HK-2 (cell line): ENCODE results near the gene CKS1B.

Experiments
- DNase-seq: peaks from one replicate; pipeline ENCODE4 v3.0.0-alpha.2; 2018; ENCODE audit not compliant: unreplicated experiment

Gene CKS1B

GRCh38 chr1:154945962-154946850, 28.3 kb upstream of the CKS1B start:
- DNase-seq, result no peak

DNA sequence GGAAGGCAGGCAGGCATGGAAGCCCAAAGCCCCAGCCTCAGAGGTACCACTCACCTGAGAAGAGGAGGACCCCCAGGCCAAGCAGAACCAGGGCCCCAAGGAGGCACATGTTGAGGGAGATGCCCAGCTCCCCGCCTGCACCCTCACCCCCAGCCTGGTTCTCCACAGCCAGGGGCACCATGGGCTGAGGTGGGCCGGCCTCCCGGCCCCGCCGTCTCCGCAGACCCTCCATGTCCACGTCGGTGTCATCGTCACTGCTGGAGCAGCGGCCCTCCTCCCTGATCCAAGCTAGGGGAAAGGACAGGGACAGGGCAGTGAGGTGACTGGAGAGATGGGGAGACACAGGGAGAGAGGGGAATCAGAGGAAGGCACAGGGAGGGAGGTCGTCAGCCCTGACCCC, 26.4 kb upstream of the CKS1B start:
- DNase-seq, result no peak

DNA sequence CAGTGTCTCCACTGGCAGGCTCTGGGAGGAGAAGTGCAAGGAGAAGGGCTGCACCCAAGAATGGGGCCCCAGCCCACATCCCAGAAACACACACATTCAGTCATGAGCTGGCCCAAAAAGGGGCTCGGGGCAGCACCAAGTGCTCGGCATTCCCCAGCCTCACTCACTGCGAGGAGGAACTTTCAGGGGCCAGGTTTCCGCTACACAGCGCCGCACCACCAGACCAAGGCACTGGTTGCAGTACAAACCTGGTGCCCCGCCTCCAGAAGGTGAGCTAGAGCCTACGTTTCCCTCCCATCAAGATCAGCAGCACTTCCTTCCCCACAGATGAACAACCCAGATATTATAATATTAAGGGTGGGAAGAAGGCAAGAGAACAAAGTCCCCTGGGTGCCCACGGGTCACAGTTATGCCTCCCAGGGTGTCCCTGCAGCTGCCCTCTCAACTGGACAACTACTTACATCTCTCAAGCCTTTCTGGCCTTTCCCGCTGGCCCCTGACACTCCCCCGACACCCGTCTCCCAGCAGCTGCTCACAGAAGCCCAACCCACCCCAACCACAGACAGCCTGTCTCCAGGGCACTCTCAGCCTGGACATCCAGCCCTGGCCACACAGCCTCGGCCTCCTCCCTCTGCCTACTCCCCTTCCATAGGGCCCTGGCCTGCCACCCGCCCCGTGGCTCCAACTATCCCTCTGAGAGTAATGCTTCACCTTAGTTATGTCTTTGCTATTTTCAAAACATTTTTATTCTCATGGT, 22.4 kb upstream of the CKS1B start:
- DNase-seq, result no peak

DNA sequence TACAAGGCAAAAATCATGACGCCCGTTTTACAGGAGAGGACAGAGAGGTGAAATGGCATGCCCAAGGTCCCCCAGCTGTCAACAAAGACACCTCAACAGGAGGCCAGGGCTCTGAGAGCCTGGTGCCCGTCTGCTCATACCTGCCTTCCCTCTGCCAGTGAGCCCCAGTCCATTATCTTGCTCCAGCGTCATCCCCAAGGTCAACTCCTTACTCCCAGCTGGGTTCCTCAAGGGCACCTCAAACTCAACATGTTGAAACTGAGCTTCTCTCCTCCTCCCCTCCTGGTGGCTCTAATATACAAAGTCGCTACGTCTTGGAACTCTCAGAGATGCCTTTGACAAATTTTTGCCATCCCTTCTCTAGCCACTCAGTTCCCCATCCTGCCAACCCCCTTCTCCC, 21.8 kb upstream of the CKS1B start:
- DNase-seq, result no peak

- no peak for DNase-seq
These were observed 20.9 kb upstream of the CKS1B start for GRCh38 chr1:154953611-154954038.

DNA sequence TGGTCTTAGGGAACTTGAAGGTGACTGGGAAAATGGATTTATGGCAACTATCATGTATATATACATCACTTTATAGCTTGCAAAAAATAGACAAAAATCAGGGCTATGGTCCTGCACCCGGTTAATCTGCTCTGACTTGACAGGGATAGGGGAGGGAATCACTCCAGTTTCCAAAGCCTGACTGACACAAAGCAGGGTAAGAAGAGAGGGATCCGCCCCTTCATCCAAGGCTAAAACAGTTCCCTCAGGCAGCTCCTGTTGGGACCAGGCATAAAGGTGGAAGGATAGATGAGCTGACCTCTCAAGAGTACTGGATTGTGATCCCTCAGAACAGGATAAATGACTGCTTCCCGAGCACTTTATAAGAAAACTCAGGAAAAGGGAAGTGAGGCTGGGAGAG, 19.9 kb upstream of the CKS1B start:
- no peak for DNase-seq

- DNase-seq, result no peak
These were observed 19.3 kb upstream of the CKS1B start for GRCh38 chr1:154955039-154955717.

DNA sequence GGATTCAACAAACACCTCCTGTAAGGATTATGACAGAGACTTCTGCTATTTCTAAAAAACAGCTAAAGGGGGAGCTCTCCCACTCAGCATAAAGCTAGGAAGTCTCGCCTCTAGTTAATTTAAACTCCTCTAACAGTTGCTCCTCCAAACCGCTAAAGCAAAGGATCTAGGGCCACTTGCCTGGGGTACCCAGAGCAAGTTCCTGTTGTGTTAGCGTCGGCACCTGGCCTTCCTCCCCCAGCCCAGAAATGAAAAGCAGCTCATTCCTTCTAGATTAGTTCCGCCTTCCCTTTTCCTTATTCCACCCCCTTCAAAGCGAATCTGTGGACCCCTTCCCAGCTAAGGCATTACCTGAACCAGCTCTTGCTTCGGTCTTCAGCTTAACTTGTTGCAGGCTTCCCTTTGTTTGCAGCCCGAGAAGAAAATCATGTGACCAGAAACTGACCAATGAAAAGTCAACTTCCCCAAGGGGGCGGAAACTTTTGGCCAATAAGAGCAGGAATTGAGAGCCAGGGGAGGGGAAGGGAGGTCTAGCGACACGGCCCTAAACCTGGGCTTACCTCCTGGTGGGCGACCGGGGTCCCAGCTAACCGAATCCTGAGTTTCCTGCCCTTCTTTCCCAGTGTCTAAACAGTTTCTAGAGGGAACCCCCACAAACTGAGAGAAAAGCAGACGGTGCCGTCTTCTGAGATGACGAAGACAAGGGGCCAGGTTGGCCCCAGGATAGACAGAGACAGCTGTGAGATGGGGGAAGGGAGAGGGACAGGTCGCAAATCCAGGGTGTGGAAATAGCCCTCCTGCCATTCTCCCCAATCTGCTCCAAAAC, 18.6 kb upstream of the CKS1B start, which contains the start of gene PBXIP1:
PBXIP1 (minus strand) TSS at position 382 of the 826 bp plus-strand sequence. CDS start 2,378 bp downstream, outside the sequence.
- DNase-seq, result peak; percentile 80

- no peak for DNase-seq
These were observed 17.9 kb upstream of the CKS1B start for GRCh38 chr1:154956544-154956941.

DNA sequence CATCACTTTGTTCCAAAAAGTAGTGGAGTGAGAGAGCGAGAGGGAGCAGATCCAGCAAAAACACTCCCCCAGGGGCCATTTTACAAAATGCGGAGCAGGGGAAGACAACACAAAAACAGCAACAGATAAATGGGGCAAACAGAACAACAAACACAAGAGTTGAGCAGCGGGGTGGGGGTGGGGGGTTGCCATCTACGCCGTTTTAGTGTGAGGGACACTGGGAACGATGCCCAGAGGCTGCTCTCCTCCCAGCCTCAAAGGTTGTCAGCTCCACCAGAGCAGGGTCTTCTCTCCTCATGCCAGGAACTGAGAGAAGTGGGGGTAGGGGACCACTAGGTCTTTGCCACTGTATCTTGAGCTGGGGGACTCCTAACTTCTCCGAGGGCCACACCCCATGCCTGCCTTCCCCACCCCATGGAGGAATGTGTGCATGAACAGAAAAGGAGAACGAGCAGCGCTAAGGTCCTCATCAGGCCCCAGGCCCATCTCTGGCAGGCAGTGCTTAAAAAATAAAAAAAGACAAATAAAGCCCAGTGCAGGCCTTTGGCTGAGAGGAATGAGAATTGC, 17.3 kb upstream of the CKS1B start:
- DNase-seq, result no peak

- no peak for DNase-seq
These were observed 16.4 kb upstream of the CKS1B start for GRCh38 chr1:154958036-154958435.

GRCh38 chr1:154958681-154959425, 15.6 kb upstream of the CKS1B start:
- DNase-seq, result no peak

GRCh38 chr1:154959426-154959780, 15.1 kb upstream of the CKS1B start:
- DNase-seq, result no peak

DNA sequence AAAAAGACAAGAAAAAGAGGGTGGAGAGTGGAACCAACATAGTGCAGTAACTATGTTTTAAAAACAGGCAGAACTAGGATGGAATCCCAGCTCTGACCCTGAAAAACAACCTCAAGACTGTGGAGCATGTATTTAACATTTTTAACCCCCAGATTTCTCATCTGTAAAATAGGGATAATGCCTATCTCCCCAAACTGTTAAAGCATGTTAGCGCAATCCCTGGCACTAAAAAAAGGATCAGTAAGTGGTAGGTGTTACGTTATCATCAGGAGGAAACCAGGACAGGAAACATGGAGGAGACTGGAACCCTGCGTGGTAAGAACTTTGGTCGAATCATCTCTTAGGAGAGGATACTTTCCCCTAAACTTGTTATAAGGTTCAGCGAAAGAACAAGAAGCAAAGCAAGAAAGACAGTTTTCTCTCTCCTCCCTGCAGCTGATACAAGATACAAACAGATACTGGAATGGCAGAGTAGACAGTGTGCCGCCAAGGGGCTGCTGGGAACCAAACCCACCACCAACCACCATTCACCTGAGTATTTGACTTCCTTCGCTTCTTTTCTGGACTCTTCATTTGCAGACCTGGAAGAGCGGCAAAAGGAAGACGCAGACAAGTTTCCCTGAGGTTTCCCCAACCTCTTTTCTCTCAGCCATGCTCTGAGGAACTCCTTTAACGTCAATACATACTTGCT, 13.9 kb upstream of the CKS1B start:
- no peak for DNase-seq

GRCh38 chr1:154961207-154962155, 13.0 kb upstream of the CKS1B start, which contains the start of gene PYGO2:
Gene PYGO2, minus strand, starts transcription at chr1:154961782. Its CDS starts 206 bp downstream, at chr1:154961576.
- peak; percentile 83 for DNase-seq

GRCh38 chr1:154962156-154962749, 12.2 kb upstream of the CKS1B start:
- no peak for DNase-seq

- no peak for DNase-seq
These were observed 11.6 kb upstream of the CKS1B start for GRCh38 chr1:154962795-154963330.

- no peak for DNase-seq
These were observed 10.8 kb upstream of the CKS1B start for GRCh38 chr1:154963643-154964042.
